ENCODE results near the gene WDFY4. TPM values are rescaled to one million over a fixed set of nuclear protein-coding genes. Genes with fewer than 3 reads are reported as not detected.

WDFY4 gene
- total RNA-seq, 1 experiment from 2014 or later = 0.22 TPM

DNA sequence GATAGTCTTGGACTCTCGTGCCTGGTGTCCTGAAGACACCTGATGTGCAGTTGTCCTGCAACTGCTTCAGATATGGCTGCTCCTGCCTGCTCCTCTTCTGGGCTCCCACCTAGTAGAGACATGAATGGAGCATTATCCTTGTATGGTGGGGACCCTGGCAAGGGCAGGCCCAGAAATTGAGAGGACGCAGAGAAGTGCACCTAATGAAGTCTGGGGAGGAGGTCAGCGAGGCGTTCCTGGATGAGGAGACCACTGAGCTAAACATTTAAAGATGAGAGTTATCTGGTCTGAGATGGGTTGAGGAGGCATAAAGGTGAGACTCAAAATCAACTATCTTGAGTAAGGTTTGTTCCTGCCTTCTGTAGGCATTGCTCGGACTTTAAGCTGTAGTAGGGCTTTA is 66.3 kb downstream of the WDFY4 start:
- Histone ChIP-seq H3K9me3 (ENCODE audit: control insufficient read depth in 1 of 2, insufficient read depth in 1 of 2, low read depth in 1 of 2, low read length in 2 of 2) (no peaks in the 10 kb centered on the region), H3K79me2 (ENCODE audit: insufficient read depth, low read length) (no peaks in the 10 kb centered on the region), H3K36me3 (ENCODE audit: control insufficient read depth in 1 of 2, insufficient read depth in 2 of 2, low read length in 2 of 2) (no peaks in the 10 kb centered on the region), H3K27me3 (ENCODE audit: insufficient read depth, low read length) (peaks cover 8% of the 10 kb centered on the region; the same call in 1 of the 2 replicates), H3K4me1 (ENCODE audit: control insufficient read depth in 1 of 2, insufficient read depth in 2 of 2, low read length in 2 of 2) (no peaks in the 10 kb centered on the region), H2AFZ (ENCODE audit: low read depth, low read length, poor library complexity, severe bottlenecking) (no peak overlapping the region), H3K4me2 (ENCODE audit: low read length) (no peak overlapping the region), H3K4me3 (replicated peaks in 1 of 2; ENCODE audit: low read depth in 1 of 2, low read length in 2 of 2) (no peak overlapping the region), H3K9ac (ENCODE audit: low read length) (no peak overlapping the region), H3K27ac (ENCODE audit: low read depth, low read length) (no peak overlapping the region), H3K9me2 (ENCODE audit: insufficient read depth) (no peaks in the 10 kb centered on the region), H4K20me1 (ENCODE audit: insufficient read depth) (no peaks in the 10 kb centered on the region)
- ChIA-PET RAD21 (ENCODE audit: low non-redundant PET in 1 of 2, low total read pairs in 2 of 2, uncharacterized antibody in 2 of 2, unreplicated experiment in 2 of 2) (no interaction called here), POLR2A (no interaction called here), CTCF (no interaction called here)
- no TSS peak for BruUV-seq (replicated peaks)
- intact Hi-C loops (cut with micrococcal nuclease) = no loop called here
- TF ChIP-seq CTCF (IDR thresholded peaks at IDR 0.05 in 2 of 3, conservative IDR thresholded peaks at IDR 0.05 in 1 of 3; ENCODE audit: borderline replicate concordance in 1 of 3, insufficient read depth in 1 of 3, low read depth in 2 of 3, low read length in 2 of 3) = no peak
- TF ChIP-seq, protein P1, sequence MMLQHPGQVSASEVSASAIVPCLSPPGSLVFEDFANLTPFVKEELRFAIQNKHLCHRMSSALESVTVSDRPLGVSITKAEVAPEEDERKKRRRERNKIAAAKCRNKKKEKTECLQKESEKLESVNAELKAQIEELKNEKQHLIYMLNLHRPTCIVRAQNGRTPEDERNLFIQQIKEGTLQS (IDR thresholded peaks at IDR 0.05) = no peak
- no peak for TF ChIP-seq FOSL1 (IDR thresholded peaks at IDR 0.05; ENCODE audit: low read depth)
- no peak for TF ChIP-seq EZH2phosphoT487 (IDR thresholded peaks at IDR 0.05; ENCODE audit: borderline replicate concordance)
- no peak for TF ChIP-seq MAX (IDR thresholded peaks at IDR 0.05)
- TF ChIP-seq YY1 (IDR thresholded peaks at IDR 0.05; ENCODE audit: extremely low read depth, insufficient replicate concordance, low read depth, low read length) = no peak
- no peak for ATAC-seq
- no peak for DNase-seq (ENCODE audit: low read depth, low spot score)

DNA sequence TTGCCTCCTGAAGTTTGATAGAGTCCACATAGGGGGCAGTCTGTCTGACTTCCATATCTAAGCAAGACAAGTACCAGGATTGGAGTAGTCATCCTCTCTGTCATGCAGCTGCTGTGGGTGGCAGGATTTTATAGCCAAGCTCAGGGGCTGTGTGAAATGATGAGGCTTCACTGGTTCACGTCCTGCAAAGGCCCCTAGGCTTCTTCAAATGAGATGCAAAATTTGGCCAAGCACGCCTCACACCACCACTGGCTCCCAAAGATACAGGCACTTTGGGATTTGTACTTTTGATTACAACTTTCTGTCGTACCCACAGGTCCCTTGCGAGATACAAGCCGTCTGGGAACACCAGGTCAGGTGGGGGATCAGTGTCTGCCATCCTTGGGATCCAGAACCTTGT is 67.1 kb downstream of the WDFY4 start:
- no peak for DNase-seq (ENCODE audit: low read depth, low spot score)
- no peak for ATAC-seq
- H3K4me1 ChIP-seq (ENCODE audit: control insufficient read depth in 1 of 2, insufficient read depth in 2 of 2, low read length in 2 of 2) = no peaks in the 10 kb centered on the region
- no peak overlapping the region for H3K4me2 ChIP-seq (ENCODE audit: low read length)
- H4K20me1 ChIP-seq (ENCODE audit: insufficient read depth) = no peaks in the 10 kb centered on the region
- CTCF ChIA-PET = no interaction called here
- no peaks in the 10 kb centered on the region for H3K36me3 ChIP-seq (ENCODE audit: control insufficient read depth in 1 of 2, insufficient read depth in 2 of 2, low read length in 2 of 2)
- no peak overlapping the region for H3K9ac ChIP-seq (ENCODE audit: low read length)
- no peaks in the 10 kb centered on the region for H3K9me3 ChIP-seq (ENCODE audit: control insufficient read depth in 1 of 2, insufficient read depth in 1 of 2, low read depth in 1 of 2, low read length in 2 of 2)
- no peak overlapping the region for H3K27ac ChIP-seq (ENCODE audit: low read depth, low read length)
- POLR2A ChIA-PET = no interaction called here
- RAD21 ChIA-PET (ENCODE audit: low non-redundant PET in 1 of 2, low total read pairs in 2 of 2, uncharacterized antibody in 2 of 2, unreplicated experiment in 2 of 2) = no interaction called here
- BruUV-seq (replicated peaks) = no TSS peak
- H3K9me2 ChIP-seq (ENCODE audit: insufficient read depth) = no peaks in the 10 kb centered on the region
- H2AFZ ChIP-seq (ENCODE audit: low read depth, low read length, poor library complexity, severe bottlenecking) = no peak overlapping the region
- TF ChIP-seq EZH2 (IDR thresholded peaks at IDR 0.05) = no peak
- TF ChIP-seq RAD21 (IDR thresholded peaks at IDR 0.05; ENCODE audit: low read depth) = no peak
- TF ChIP-seq JUND (IDR thresholded peaks at IDR 0.05) = no peak
- no peak for TF ChIP-seq YY1 (IDR thresholded peaks at IDR 0.05; ENCODE audit: extremely low read depth, insufficient replicate concordance, low read depth, low read length)
- TF ChIP-seq ZNF274 (IDR thresholded peaks at IDR 0.05; ENCODE audit: low read depth, low read length) = no peak
- no peak for TF ChIP-seq FOSL1 (IDR thresholded peaks at IDR 0.05; ENCODE audit: low read depth)
- TF ChIP-seq SP1 (IDR thresholded peaks at IDR 0.05; ENCODE audit: low read depth) = no peak
- no peak for TF ChIP-seq CTCF (IDR thresholded peaks at IDR 0.05 in 2 of 3, conservative IDR thresholded peaks at IDR 0.05 in 1 of 3; ENCODE audit: borderline replicate concordance in 1 of 3, insufficient read depth in 1 of 3, low read depth in 2 of 3, low read length in 2 of 3)
- TF ChIP-seq CEBPB (IDR thresholded peaks at IDR 0.05; ENCODE audit: low read depth) = no peak
- no peak for TF ChIP-seq ZFX (IDR thresholded peaks at IDR 0.05)
- H3K79me2 ChIP-seq (ENCODE audit: insufficient read depth, low read length) = no peaks in the 10 kb centered on the region
- no peak overlapping the region for H3K4me3 ChIP-seq (replicated peaks in 1 of 2; ENCODE audit: low read depth in 1 of 2, low read length in 2 of 2)
- intact Hi-C loops (cut with micrococcal nuclease) = no loop called here
- H3K27me3 ChIP-seq (ENCODE audit: insufficient read depth, low read length) = peaks cover 13% of the 10 kb centered on the region
